MM.1S (cell line): ENCODE results near the gene RAB29.

Source experiments
- DNase-seq: peaks from one replicate; pipeline ENCODE4 v3.0.0-alpha.2; 2015
- H2AFZ ChIP-seq: fragments of 300-600 bp; sonication (generic); 2 replicates; pipeline ENCODE4 v1.6.0; 2016; ENCODE audit warnings: antibody characterized with exemption, low read length
- H3F3A ChIP-seq: fragments of 300-600 bp; sonication (generic); 2 replicates; pipeline ENCODE4 v1.6.1; 2016; ENCODE audit warnings: mild to moderate bottlenecking, antibody characterized with exemption, low read length, moderate library complexity, mixed read lengths; ENCODE audit not compliant: insufficient read depth
- H3K27ac ChIP-seq: fragments of 300-600 bp; sonication (generic); 2 replicates; pipeline ENCODE4 v1.5.1; 2016; ENCODE audit warnings: mild to moderate bottlenecking, low read length
- H3K27me3 ChIP-seq: fragments of 300-600 bp; sonication (generic); replicated peaks from 2 replicates; pipeline ENCODE4 v1.6.0; 2016; ENCODE audit warnings: low read length; ENCODE audit not compliant: insufficient read depth
- H3K36me3 ChIP-seq: fragments of 300-600 bp; sonication (generic); replicated peaks from 2 replicates; pipeline ENCODE4 v1.6.1; 2016; ENCODE audit warnings: mild to moderate bottlenecking, low read length, mixed read lengths; ENCODE audit not compliant: insufficient read depth
- H3K4me1 ChIP-seq: fragments of 300-600 bp; sonication (generic); 2 replicates; pipeline ENCODE4 v1.6.1; 2016; ENCODE audit warnings: low read length, mixed read lengths
- H3K4me2 ChIP-seq: fragments of 300-600 bp; sonication (generic); 2 replicates; pipeline ENCODE4 v1.6.0; 2016; ENCODE audit warnings: low read depth, low read length
- H3K4me3 ChIP-seq: fragments of 300-600 bp; sonication (generic); 2 replicates; pipeline ENCODE4 v1.5.1; 2016; ENCODE audit warnings: low read length, mixed read lengths
- H3K79me2 ChIP-seq: fragments of 300-600 bp; sonication (generic); 2 replicates; pipeline ENCODE4 v1.6.1; 2016; ENCODE audit warnings: mixed run types, low read length, mixed read lengths
- H3K9ac ChIP-seq: fragments of 300-600 bp; sonication (generic); 2 replicates; pipeline ENCODE4 v1.6.1; 2016; ENCODE audit warnings: low read length, mixed read lengths
- H3K9me2 ChIP-seq: fragments of 300-600 bp; sonication (generic); replicated peaks from 2 replicates; pipeline ENCODE4 v1.6.1; 2016; ENCODE audit warnings: mild to moderate bottlenecking, low read length, mixed read lengths; ENCODE audit not compliant: insufficient read depth
- H3K9me3 ChIP-seq: fragments of 300-600 bp; sonication (generic); replicated peaks from 2 replicates; pipeline ENCODE4 v1.6.1; 2016; ENCODE audit warnings: mild to moderate bottlenecking, low read length, mixed read lengths; ENCODE audit not compliant: insufficient read depth
- H4K20me1 ChIP-seq: fragments of 300-600 bp; sonication (generic); 2 replicates; pipeline ENCODE4 v1.6.1; 2016; ENCODE audit warnings: mild to moderate bottlenecking, low read length, moderate library complexity, mixed read lengths; ENCODE audit not compliant: insufficient read depth
- CTCF ChIP-seq: fragments of 300-600 bp; sonication (generic); IDR thresholded peaks from 2 replicates; pipeline ENCODE4 v1.5.1; 2016; ENCODE audit warnings: antibody characterized with exemption, low read length, mixed read lengths
- EZH2 ChIP-seq: fragments of 300-600 bp; sonication (generic); optimal IDR thresholded peaks from 2 replicates; pipeline ENCODE3; 2017; ENCODE audit warnings: low read depth, mild to moderate bottlenecking, antibody characterized with exemption, low read length, mixed read lengths
- EZH2phosphoT487 ChIP-seq: fragments of 300-600 bp; sonication (generic); IDR thresholded peaks from 2 replicates; pipeline ENCODE4 v1.6.1; 2018; ENCODE audit warnings: antibody characterized with exemption, low read length

RAB29 gene

GRCh38 chr1:205750138-205751035 lies 24.9 kb downstream of the RAB29 start, which contains the start of gene NUCKS1:
Gene NUCKS1 (minus strand): TSS chr1:205750182. CDS start chr1:205749973, 209 bp downstream.
- peaks cover 33% of the 10 kb centered on the region for H4K20me1 ChIP-seq
- DNase-seq = peak; percentile 100

GRCh38 chr1:205749234-205750137 lies 25.8 kb downstream of the RAB29 start:
- Histone ChIP-seq H3K4me3 (peak overlapping the region; percentile 85), H3K36me3 (no peaks in the 10 kb centered on the region), H3K27ac (peak overlapping the region; percentile 67; the same call in 1 of the 2 replicates), H4K20me1 (peaks cover 38% of the 10 kb centered on the region), H3K9ac (peak overlapping the region; percentile 81), H3K9me3 (no peaks in the 10 kb centered on the region), H3K79me2 (peaks cover 53% of the 10 kb centered on the region), H3K4me1 (peaks cover 24% of the 10 kb centered on the region), H2AFZ (no peak overlapping the region), H3K27me3 (no peaks in the 10 kb centered on the region), H3K9me2 (no peaks in the 10 kb centered on the region), H3K4me2 (peak overlapping the region; percentile 71), H3F3A (0 out of 2 replicates have a peak, but pooled peaks cover 5% of the 10 kb centered on the region)
- TF ChIP-seq EZH2phosphoT487 (no peak), EZH2 (no peak), CTCF (no peak; the same call in 1 of the 2 replicates)
- DNase-seq = peak; percentile 96

More at GRCh38 chr1:205750138-205751035, 24.9 kb downstream of the RAB29 start, which contains the start of gene NUCKS1:
- Histone ChIP-seq H3K9me2 (no peaks in the 10 kb centered on the region), H3K9ac (peak within 1 kb of the TSS; percentile 81), H3K9me3 (no peaks in the 10 kb centered on the region), H3K4me1 (peaks cover 24% of the 10 kb centered on the region), H3F3A (0 out of 2 replicates have a peak, but pooled peaks cover 5% of the 10 kb centered on the region), H3K27ac (peak within 1 kb of the TSS; percentile 67), H3K27me3 (no peaks in the 10 kb centered on the region), H3K79me2 (peaks cover 44% of the 10 kb centered on the region), H3K36me3 (no peaks in the 10 kb centered on the region), H2AFZ (peak within 1 kb of the TSS; percentile 96), H3K4me3 (peak within 1 kb of the TSS; percentile 85), H3K4me2 (peak within 1 kb of the TSS; percentile 82)
- TF ChIP-seq CTCF = no peak
- TF ChIP-seq EZH2phosphoT487 = no peak
- TF ChIP-seq EZH2 = no peak

GRCh38 chr1:205748403-205749233 lies 26.7 kb downstream of the RAB29 start:
- no peak overlapping the region for H2AFZ ChIP-seq
- H3K27ac ChIP-seq = peak overlapping the region; percentile 29; the same call in 1 of the 2 replicates

More at GRCh38 chr1:205748403-205749233, 26.7 kb downstream of the RAB29 start:
- Histone ChIP-seq H3K9me3 (no peaks in the 10 kb centered on the region), H4K20me1 (peaks cover 46% of the 10 kb centered on the region), H3K36me3 (no peaks in the 10 kb centered on the region), H3K4me3 (peak overlapping the region; percentile 85), H3K4me2 (peak overlapping the region; percentile 71), H3K9ac (peak overlapping the region; percentile 81), H3K79me2 (peaks cover 61% of the 10 kb centered on the region), H3F3A (0 out of 2 replicates have a peak, but pooled peaks cover 9% of the 10 kb centered on the region), H3K9me2 (no peaks in the 10 kb centered on the region), H3K27me3 (no peaks in the 10 kb centered on the region), H3K4me1 (peaks cover 24% of the 10 kb centered on the region)
- peak; percentile 31 for DNase-seq
- TF ChIP-seq EZH2 (no peak), CTCF (no peak), EZH2phosphoT487 (no peak)
